Islet precursor cell (in vitro differentiated cells): ENCODE results near the gene APOBR.
"Not testable (repeated sequence)": the region's sequence is repeated elsewhere in the genome, so short reads cannot be mapped to it uniquely, and the experiment has no call there.

ENCODE experiments used
- DNase-seq: peaks from one replicate; pipeline ENCODE4 v3.0.0-alpha.2; 2018

APOBR gene

GRCh38 chr16:28499854-28500253 is 5.4 kb downstream of the APOBR start:
- no peak for DNase-seq

GRCh38 chr16:28500476-28501180 is 6.2 kb downstream of the APOBR start:
- not testable (repeated sequence) for DNase-seq

- DNase-seq, result no peak
Observed at GRCh38 chr16:28501258-28502232, 7.1 kb downstream of the APOBR start.

GRCh38 chr16:28502290-28502689 is 7.8 kb downstream of the APOBR start:
- DNase-seq, result no peak

DNA sequence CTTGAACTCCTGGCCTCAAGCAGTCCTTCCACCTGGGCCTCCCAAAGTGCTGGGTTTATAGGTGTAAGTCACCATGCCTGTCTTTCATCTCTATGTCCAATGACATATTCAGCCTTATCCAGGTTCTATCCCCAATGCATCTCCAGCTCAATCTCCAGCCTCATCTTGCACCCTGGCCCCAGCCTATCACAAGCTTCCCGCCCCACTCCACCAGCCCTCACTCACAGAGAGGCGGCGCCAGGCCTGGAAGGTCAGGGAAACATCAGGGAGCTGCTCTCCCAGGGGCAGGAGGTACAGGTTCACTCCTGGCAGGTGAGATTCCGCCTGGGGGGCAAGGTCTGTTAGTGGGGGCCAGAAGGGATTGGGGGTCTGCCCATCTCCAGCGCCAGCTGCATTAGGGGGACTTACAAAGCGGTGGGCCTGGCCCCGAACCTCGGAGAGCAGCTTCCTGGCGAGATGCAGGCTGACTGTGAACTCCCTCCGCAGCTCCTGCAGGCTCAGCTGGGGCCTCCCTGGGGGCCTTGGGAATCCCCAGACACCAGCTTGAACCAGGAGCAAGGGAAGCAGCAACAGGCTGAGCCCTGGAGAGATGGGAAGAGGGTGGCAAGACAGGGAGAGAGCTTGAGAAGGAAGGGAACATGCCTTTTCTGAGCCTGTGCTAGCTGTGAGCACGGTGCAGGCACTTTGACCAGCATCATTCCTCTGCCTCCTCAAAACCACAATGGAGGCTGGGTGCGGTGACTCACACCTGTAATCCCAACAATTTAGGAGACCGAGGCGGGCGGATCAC is 9.2 kb downstream of the APOBR start:
- peak; percentile 64 for DNase-seq

DNA sequence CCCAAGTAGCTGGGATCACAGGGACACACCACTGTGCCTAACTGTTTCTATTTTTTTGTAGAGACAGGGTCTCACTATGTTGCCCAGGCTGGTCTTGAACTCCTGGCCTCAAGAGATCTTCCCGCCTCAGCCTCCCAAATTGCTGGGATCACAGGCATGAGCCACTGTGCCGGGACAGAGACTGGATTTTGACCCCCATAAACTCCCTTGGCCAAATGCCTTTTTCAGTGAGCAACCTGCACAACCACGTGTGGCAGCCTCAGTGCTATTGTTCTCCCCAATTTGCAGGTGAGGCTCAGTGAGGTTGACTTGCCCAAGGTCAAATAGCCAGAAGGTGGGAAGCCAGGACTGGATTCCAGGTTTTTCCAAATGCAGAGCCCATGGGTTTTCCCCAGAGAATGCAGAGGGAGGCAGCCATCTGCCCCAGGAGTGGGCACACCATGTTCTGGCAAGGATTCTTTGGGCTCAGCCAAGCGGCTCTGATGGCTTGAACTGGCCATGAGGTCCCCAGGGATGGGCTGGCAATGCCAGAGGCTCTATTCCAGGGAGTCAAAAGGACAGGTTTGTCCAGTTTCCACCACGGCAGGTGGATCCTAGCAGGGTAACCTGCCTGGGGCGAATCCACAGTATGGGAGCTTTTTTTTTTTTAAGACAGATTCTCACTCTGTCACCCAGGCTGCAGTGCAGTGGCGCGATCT is 10.4 kb downstream of the APOBR start:
- DNase-seq, result peak; percentile 84

DNA sequence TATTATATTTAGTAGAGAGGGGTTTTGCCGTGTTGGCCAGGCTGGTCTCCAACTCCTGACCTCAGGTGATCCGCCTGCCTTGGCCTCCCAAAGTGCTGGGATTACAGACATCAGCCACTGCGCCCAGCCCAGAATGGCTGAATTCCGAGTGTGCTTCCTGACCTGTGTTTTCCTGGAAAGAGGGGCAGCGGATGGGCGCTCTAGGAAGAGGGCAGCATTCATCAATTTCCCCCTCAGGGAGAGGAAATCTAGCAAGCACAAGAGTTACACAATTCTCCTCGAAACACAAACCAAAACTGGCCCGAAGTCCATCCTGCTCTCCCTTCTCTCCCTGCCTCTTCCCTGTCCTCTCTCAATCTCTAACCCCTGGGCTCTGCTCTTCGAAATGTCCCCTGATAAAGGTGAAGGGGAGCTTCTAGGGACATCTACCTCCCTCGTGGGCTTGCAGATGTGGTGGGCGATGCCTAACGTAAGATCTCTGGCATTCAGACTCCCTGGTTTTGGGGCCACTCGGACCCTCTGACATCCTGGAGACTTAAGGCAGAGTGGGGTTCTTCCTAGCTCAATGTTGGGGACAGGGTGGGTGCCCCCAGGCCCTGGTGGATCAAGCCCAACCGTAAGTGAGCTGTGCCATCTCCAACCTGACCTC is 11.2 kb downstream of the APOBR start:
- no peak for DNase-seq

- no peak for DNase-seq
Observed at GRCh38 chr16:28511031-28511430, 16.6 kb downstream of the APOBR start.

DNA sequence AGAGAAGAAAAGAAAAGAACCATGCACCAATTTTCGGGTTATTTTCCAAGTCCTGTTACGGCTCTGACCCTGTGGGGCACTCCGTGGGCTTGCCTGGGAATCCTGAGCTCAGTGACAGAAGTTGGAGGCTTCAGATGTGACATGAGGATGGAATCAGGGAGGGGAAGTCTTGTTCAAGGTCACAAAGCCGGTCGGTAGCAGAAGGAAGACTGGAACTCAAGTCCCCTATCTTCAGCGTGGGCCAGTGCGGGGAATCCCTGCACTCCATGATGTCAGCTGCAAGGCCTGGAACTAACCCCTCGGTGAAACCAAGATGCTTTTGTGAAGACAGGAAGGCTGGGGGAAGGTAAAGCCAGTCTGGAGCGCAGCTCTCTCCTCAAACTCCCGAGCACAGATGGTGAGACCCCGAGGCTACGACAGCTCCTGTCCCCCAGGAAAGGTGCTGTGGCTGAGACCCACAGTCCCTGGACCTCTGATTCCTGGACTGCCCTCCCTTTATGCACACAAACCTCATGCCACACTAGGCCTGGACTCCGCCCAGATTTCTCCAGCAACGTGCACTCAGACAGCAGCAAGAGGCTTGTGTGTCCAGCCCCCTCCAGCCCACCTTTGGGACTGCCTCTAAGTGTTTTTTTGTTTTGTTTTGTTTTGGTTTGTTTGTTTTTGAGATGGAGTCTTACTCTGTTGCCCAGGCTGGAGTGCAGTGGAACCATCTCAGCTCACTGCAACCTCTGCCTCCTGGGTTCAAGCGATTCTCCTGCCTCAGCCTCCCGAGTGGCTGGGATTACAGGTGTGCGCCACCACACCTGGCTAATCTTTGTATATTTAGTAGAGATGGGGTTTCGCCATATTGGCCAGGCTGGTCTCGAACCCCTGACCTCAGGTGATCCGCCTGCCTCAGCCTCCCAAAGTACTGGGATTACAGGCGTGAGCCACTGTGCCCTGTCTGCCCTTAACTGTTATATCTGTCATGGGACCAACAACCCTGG is 17.7 kb downstream of the APOBR start:
- DNase-seq, result no peak

GRCh38 chr16:28513484-28514181 is 19.2 kb downstream of the APOBR start:
- peak; percentile 81 for DNase-seq

GRCh38 chr16:28514246-28514645 is 19.8 kb downstream of the APOBR start:
- no peak for DNase-seq

DNA sequence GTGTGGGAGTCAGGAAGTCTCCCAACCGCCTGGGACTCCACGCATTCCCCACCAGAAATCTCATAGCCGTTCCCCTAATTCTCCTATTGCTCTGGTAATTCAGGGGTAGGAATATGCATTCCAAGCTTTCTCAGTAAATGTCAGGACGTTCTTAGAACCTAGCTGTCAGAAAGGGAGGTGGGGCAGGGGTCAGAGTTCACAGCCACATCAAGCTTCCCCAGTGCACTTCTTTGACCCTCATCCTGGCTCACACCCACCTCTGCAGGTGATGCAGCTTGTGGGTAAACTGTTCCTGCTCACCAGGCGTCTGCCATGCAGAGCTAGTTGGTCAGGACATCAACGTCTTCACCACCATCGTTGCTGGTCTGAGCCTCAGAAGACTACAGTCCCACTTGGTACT is 26.2 kb downstream of the APOBR start:
- no peak for DNase-seq

DNA sequence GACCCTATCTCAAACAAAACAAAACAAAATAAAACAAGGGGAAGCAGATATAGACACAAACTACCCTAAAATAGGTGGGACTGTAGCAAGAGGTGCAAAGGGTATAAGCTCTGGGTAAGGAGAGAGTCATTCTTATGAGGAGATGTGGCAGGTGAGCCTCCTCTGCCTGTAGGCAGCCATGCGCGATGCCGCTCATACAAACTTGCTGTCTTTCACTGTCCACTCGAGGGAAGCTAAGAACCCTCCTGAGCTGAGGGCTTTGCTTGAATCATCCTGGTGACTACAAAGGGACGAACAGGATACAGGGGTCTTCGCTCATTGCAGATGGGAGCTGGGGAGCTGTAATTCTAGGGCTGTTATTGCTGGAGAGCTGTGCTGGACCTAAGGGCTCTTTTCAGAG is 27.0 kb downstream of the APOBR start:
- no peak for DNase-seq

- no peak for DNase-seq
Observed at GRCh38 chr16:28522792-28523191, 28.3 kb downstream of the APOBR start.

GRCh38 chr16:28524681-28525171 is 30.3 kb downstream of the APOBR start:
- no peak for DNase-seq

DNA sequence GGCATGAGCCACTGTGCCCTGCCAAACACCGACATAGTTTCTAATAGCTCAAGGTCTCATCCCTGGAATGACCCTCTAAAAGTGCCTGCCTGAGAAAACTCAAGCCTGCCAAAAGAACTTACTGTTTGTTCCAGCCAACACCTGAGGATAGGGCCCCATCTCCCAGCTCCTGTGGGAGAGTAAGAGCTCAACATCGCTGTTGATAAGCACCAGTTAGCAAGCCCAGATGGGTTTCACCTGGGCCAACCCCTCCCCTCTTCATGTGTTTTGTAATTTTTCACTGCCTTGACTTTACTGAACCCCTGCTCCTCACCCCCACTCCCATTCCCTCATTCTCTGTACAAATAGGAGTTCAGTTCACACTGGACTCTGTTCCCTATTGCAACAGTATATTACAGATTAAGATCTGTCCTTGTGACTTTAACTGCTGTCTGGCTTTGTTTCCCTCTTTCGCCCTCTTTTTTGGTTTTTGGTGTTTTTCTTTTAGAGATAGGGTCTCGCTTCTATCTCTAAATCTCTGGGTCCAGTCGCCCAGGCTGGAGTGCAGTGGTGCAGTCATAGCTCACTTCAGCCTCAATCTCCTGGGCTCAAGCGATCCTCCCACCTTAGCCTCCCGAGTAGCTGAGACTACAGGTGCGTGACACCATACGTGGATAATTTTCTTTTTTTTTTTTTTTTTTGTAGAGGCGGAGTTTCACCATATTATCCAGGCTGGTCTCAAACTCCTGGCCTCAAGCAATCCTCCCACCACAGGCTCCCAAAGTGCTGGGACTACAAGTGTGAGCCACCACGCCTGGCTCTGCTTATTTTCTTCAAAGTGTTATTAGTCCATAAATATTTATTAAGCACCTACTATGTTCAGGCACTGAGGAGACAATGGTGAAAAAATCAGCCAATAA is 32.0 kb downstream of the APOBR start:
- no peak for DNase-seq

DNA sequence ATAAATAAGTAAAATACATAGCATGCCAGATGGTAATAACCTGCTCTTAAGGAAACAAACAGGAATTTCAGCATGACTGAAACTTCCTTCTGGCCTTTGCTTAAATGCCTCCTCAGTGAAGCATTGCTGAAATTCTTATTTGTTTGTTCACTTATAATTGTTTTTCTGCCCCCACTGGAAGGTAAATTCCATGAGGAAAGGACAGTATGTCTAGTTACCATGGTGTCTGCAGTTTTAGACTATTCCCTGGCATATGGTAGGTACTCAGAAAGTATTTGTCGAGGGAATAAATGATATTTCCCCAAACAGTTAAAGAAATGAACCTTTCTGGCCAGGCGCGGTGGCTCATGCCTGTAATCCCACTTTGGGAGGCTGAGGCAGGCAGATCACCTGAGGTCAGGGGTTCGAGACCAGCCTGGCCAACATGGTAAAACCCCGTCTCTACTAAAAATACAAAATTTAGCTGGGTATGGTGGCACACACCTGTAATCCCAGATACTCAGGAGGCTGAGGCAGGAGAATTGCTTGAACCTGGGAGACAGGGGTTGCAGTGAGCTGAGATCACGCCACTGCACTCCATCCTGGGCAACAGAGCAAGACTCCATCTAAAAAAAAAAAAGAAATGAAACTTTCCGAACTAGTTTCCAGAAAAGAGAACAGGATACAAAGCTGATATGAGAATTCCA is 32.8 kb downstream of the APOBR start:
- DNase-seq, result not testable (repeated sequence)

DNA sequence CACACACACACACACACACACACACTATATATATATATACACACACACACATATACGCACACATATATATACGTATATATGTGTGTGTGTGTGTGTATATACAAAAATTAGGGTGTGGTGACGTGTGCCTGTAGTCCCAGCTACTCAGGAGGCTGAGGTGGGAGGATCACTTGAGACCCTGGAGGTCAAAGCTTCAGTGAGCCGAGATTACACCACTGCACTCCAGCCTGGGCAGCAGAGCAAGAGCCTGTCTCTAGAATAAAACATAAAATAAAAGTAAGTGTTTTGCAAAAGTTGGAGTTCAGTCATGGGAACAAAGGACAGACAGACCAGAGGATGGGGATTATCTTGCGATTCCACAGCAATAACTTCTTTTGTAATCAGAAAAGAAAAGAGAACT is 33.5 kb downstream of the APOBR start:
- no peak for DNase-seq
